Pancreas (tissue), 10 donors: ENCODE data around the gene PEAK1. TPM values are rescaled to one million over a fixed set of nuclear protein-coding genes. Genes with fewer than 3 reads are reported as not detected.
"Not testable (repeated sequence)": the region's sequence is repeated elsewhere in the genome, so short reads cannot be mapped to it uniquely, and the experiment has no call there.

ENCODE experiments used
- ATAC-seq, 4 donors: fragments of 200-7000 bp; cut with Tn5 transposase; one replicate each; pipeline versions ENCODE4 v1.8.0 to v1.9.1; 2020; ENCODE audit warnings: mild to moderate bottlenecking in 4 of 4, moderate library complexity in 4 of 4
- DNase-seq, 6 donors: peaks; one replicate each; pipeline ENCODE4 v3.0.0-alpha.2; 2020
- FAIRE-seq: peaks from 2 replicates; lab custom pipeline; 2012; peaks lifted over from hg19 to GRCh38; lab: Jason Lieb, UNC
- H3K27ac ChIP-seq, 4 donors: fragments of 200-600 bp; sonication (generic); 1 replicate in 3 of 4; 2 replicates in 1 of 4; pipeline versions ENCODE4 v1.5.0 to v1.8.0; 2020
- H3K27me3 ChIP-seq, 4 donors: fragments of 200-600 bp; one replicate each; pipeline ENCODE4 v1.8.0; 2021
- H3K36me3 ChIP-seq, 3 donors: fragments of 200-600 bp; sonication (generic) in 1 of 3; one replicate each; pipeline versions ENCODE4 v1.5.0 to v1.8.0; 2020 to 2021
- H3K4me1 ChIP-seq, 3 donors: fragments of 200-600 bp; one replicate each; pipeline ENCODE4 v1.8.0; 2021
- H3K4me3 ChIP-seq, 4 donors: fragments of 200-600 bp; sonication (generic) in 2 of 4; one replicate each; pipeline versions ENCODE4 v1.5.0 to v1.8.0; 2020 to 2021
- H3K9me3 ChIP-seq, 4 donors: fragments of 200-600 bp; one replicate each; pipeline ENCODE4 v1.8.0; 2021
- CTCF ChIP-seq, 4 donors: fragments of 200-600 bp; sonication (generic) in 3 of 4; IDR thresholded peaks; one replicate each; pipeline versions ENCODE4 v1.5.0 to v1.8.0; 2021; ENCODE audit warnings: antibody characterized with exemption in 4 of 4
- WGBS, 2 donors: extraction: QIAGEN DNeasy Blood & Tissue Kit; methylation state at CpG; one replicate each; pipeline ENCODE4 v1.1.7; 2013; 5-methylcytosine and 5-hydroxymethylcytosine counted together
- intact Hi-C, 3 donors: fragments of 100-400 bp; cut with DNase I; formaldehyde crosslinking; loops; one replicate each; pipeline versions ENCODE4 v1.11.1 to v1.14.2; 2022
- polyA plus RNA-seq, 2 donors: library from polyadenylated mRNA; stranded (reverse); fragments of 200-250 nt; gene quantifications; one replicate each; pipeline ENCODE4 v1.2.3, GENCODE V29; 2013
- total RNA-seq, 6 donors: library from RNA; stranded (reverse); fragmentation: NEBNext Ultra II Directional in 4 of 6; extraction: Animal tissue kit (Norgen Biotek cat#: 25700) in 4 of 6; gene quantifications; one replicate each; pipeline versions ENCODE4 v1.2.1 to v1.2.4, GENCODE V29; 2021 to 2023
- donor health status: healthy with polysubstance abuse.
- donor health status: DM: no; HTN: no; CAD: no; lungs with moderate emphysema.
- donor health status: DM: no; HTN: no; CAD: no.
- donor health status: control.
- donor health status: control.
- donor health status: Bipolar disorder and iron deficiency.
- donor health status: DM: yes; HTN: yes; CAD: no.
- donor health status: DM: no; HTN: no; CAD: no.
- donor health status: DM: no; HTN: no; CAD: no.
- donor health status: DM: yes; HTN: yes; CAD: no.

The PEAK1 gene
- total and polyA plus RNA-seq, 8 donors: 1.8 to 27.6 (median 12.1) TPM

GRCh38 chr15:77406846-77407245 lies 13.1 kb downstream of the PEAK1 start:
- DNase-seq (no peak), FAIRE-seq (no peak), ATAC-seq (no peak)
- no peaks in the 10 kb centered on the region for H3K36me3 ChIP-seq
- WGBS, 2 donors: 83 to 88% methylated on average over 4 of the region's 4 CpGs
- H3K27me3 ChIP-seq: no peaks in the 10 kb centered on the region
- no peak overlapping the region for H3K27ac ChIP-seq
- H3K4me3 ChIP-seq: no peak overlapping the region
- intact Hi-C loops: no loop called here
- peaks cover 9 to 17% (median 15%) of the 10 kb centered on the region in 3 donors for H3K4me1 ChIP-seq
- no peaks in the 10 kb centered on the region for H3K9me3 ChIP-seq
- TF ChIP-seq CTCF (IDR thresholded peaks at IDR 0.05): no peak

DNA sequence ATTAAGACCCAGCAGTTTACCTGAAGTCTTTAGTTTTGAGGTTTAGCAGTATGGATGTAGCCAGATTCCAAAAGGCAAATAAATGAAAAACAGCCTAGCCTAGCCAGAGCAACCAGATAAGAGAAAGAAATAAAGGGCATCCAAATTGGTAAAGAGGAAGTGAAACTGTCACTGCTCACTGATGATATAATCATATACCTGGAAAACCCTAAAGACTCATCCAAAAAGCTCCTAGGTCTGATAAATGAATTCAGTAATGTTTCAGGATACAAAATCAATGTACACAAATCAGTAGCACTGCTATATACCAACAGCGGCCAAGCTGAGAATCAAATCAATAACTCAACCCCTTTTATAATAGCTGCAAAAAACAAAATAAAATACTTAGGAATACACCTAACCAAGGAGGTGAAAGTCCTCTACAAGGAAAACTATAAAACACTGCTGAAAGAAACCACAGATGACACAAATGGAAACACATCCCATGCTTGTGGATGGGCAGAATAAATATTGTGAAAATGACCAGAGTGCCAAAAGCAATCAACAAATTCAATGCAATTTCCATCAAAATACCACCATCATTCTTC lies 13.6 kb downstream of the PEAK1 start:
- H3K36me3 ChIP-seq, FAIRE-seq, H3K27ac ChIP-seq, ATAC-seq, H3K27me3 ChIP-seq, H3K9me3 ChIP-seq, intact Hi-C loops, H3K4me3 ChIP-seq, DNase-seq: not testable (repeated sequence)
- peaks cover 9 to 17% (median 15%) of the 10 kb centered on the region in 3 donors for H3K4me1 ChIP-seq
- 81 to 90% methylated on average over 1 of the region's 1 CpG for WGBS, 2 donors

GRCh38 chr15:77402740-77403379 lies 17.0 kb downstream of the PEAK1 start:
- DNase-seq (no peak), FAIRE-seq (no peak), ATAC-seq (no peak)
- H3K27me3 ChIP-seq: no peaks in the 10 kb centered on the region
- TF ChIP-seq CTCF (IDR thresholded peaks at IDR 0.05): no peak
- no peaks in the 10 kb centered on the region for H3K9me3 ChIP-seq
- H3K4me3 ChIP-seq: no peak overlapping the region
- H3K27ac ChIP-seq: no peak overlapping the region
- H3K4me1 ChIP-seq: peaks cover 4 to 7% (median 7%) of the 10 kb centered on the region in 3 donors
- no peaks in the 10 kb centered on the region for H3K36me3 ChIP-seq
- 26 to 33% methylated on average over 1 of the region's 1 CpG for WGBS, 2 donors
- intact Hi-C loops: no loop called here

GRCh38 chr15:77400258-77400657 lies 19.6 kb downstream of the PEAK1 start:
- intact Hi-C loops: no loop called here
- Histone ChIP-seq H3K9me3 (no peaks in the 10 kb centered on the region), H3K4me1 (peaks cover 4 to 7% (median 7%) of the 10 kb centered on the region in 3 donors), H3K27me3 (no peaks in the 10 kb centered on the region), H3K27ac (no peak overlapping the region), H3K4me3 (no peak overlapping the region), H3K36me3 (no peaks in the 10 kb centered on the region)
- ATAC-seq: no peak
- WGBS, 2 donors: 94 to 100% methylated on average over 1 of the region's 1 CpG
- no peak for DNase-seq
- FAIRE-seq: no peak
- no peak for TF ChIP-seq CTCF (IDR thresholded peaks at IDR 0.05)

DNA sequence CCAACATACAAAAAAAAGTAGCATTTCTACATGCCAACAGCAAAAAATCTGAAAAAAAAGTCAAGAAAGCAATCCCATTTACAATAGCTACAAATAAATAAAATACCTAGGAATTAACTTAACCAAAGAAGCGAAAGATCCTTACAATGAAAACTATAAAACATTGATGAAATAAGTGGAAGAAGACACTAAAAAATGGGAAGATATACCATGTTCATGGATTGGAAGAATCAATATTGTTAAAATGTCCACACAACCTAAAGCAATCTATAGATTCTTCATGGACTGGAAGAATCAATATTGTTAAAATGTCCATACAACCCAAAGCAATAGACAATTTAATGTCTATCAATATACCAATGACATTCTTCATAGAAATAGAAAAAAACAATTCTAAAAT lies 21.0 kb downstream of the PEAK1 start:
- 95 to 97% methylated on average over 1 of the region's 1 CpG for WGBS, 2 donors
- peaks cover 4 to 7% (median 7%) of the 10 kb centered on the region in 3 donors for H3K4me1 ChIP-seq
- no peak overlapping the region for H3K4me3 ChIP-seq
- no peak for ATAC-seq
- no peaks in the 10 kb centered on the region for H3K36me3 ChIP-seq
- FAIRE-seq: no peak
- H3K27me3 ChIP-seq: no peaks in the 10 kb centered on the region
- no peak overlapping the region for H3K27ac ChIP-seq
- DNase-seq: no peak
- no peaks in the 10 kb centered on the region for H3K9me3 ChIP-seq
- intact Hi-C loops: no loop called here
- TF ChIP-seq CTCF (IDR thresholded peaks at IDR 0.05): no peak
